ENCODE results near the gene WDHD1. TPM values are rescaled to one million over a fixed set of nuclear protein-coding genes. Genes with fewer than 3 reads are reported as not detected.
A peak's percentile ranks its signal among the peaks of the same experiment; 100 is the strongest.
"Not testable (repeated sequence)": the region's sequence is repeated elsewhere in the genome, so short reads cannot be mapped to it uniquely, and the experiment has no call there.

The WDHD1 gene
- 21.5 TPM for polyA plus RNA-seq (2012; ENCODE audit: missing spikeins)

GRCh38 chr14:55026793-55027561 lies at the start of gene WDHD1, which contains the start of gene SOCS4:
WDHD1 (minus strand) TSS chr14:55027099; CDS start chr14:55026787, 312 bp downstream.
SOCS4 (plus strand) TSS chr14:55027236; CDS start chr14:55043042, 15,806 bp downstream.
- no peak for TF ChIP-seq TAF1 (IDR thresholded peaks at IDR 0.05; ENCODE audit: borderline replicate concordance, low read depth, low read length)
- TF ChIP-seq POLR2AphosphoS5 (IDR thresholded peaks at IDR 0.05; ENCODE audit: low read depth, low read length), result peak; percentile 88
- TF ChIP-seq POLR2A (IDR thresholded peaks at IDR 0.05; ENCODE audit: low read depth, low read length), result peak; percentile 87
- peak; percentile 82 for DNase-seq (ENCODE audit: insufficient read length)
- FAIRE-seq, result peak; percentile 99

- DNase-seq (ENCODE audit: insufficient read length), result no peak
- FAIRE-seq, result peak; percentile 77
- no peak for TF ChIP-seq TAF1 (IDR thresholded peaks at IDR 0.05; ENCODE audit: borderline replicate concordance, low read depth, low read length)
These were observed 48.8 kb upstream of the WDHD1 start for GRCh38 chr14:55075628-55076175.

- no peak for TF ChIP-seq TAF1 (IDR thresholded peaks at IDR 0.05; ENCODE audit: borderline replicate concordance, low read depth, low read length)
- TF ChIP-seq POLR2AphosphoS5 (IDR thresholded peaks at IDR 0.05; ENCODE audit: low read depth, low read length), result no peak
- no peak; the same call in 1 of the 2 replicates for TF ChIP-seq POLR2A (IDR thresholded peaks at IDR 0.05; ENCODE audit: low read depth, low read length)
- FAIRE-seq, result peak; percentile 92
- no peak for DNase-seq (ENCODE audit: insufficient read length)
These were observed 47.8 kb upstream of the WDHD1 start for GRCh38 chr14:55074662-55075061.

- no peak for TF ChIP-seq TAF1 (IDR thresholded peaks at IDR 0.05; ENCODE audit: borderline replicate concordance, low read depth, low read length)
- no peak for FAIRE-seq
- no peak for DNase-seq (ENCODE audit: insufficient read length)
These were observed 47.0 kb upstream of the WDHD1 start for GRCh38 chr14:55073856-55074255.

GRCh38 chr14:55071870-55072640 lies 45.2 kb upstream of the WDHD1 start:
- TF ChIP-seq POLR2A (IDR thresholded peaks at IDR 0.05; ENCODE audit: low read depth, low read length) (peak; percentile 53), POLR2AphosphoS5 (IDR thresholded peaks at IDR 0.05; ENCODE audit: low read depth, low read length) (peak; percentile 51; the same call in 1 of the 2 replicates), TAF1 (IDR thresholded peaks at IDR 0.05; ENCODE audit: borderline replicate concordance, low read depth, low read length) (no peak)
- FAIRE-seq (peak; percentile 90), DNase-seq (ENCODE audit: insufficient read length) (no peak)

GRCh38 chr14:55070981-55071411 lies 44.1 kb upstream of the WDHD1 start:
- DNase-seq (ENCODE audit: insufficient read length) (no peak), FAIRE-seq (no peak)
- no peak for TF ChIP-seq POLR2AphosphoS5 (IDR thresholded peaks at IDR 0.05; ENCODE audit: low read depth, low read length)
- TF ChIP-seq POLR2A (IDR thresholded peaks at IDR 0.05; ENCODE audit: low read depth, low read length), result no peak
- TF ChIP-seq TAF1 (IDR thresholded peaks at IDR 0.05; ENCODE audit: borderline replicate concordance, low read depth, low read length), result no peak

- no peak for DNase-seq (ENCODE audit: insufficient read length)
- no peak for TF ChIP-seq POLR2A (IDR thresholded peaks at IDR 0.05; ENCODE audit: low read depth, low read length)
- TF ChIP-seq POLR2AphosphoS5 (IDR thresholded peaks at IDR 0.05; ENCODE audit: low read depth, low read length), result no peak
- TF ChIP-seq TAF1 (IDR thresholded peaks at IDR 0.05; ENCODE audit: borderline replicate concordance, low read depth, low read length), result no peak
- FAIRE-seq, result peak; percentile 65
These were observed 39.3 kb upstream of the WDHD1 start for GRCh38 chr14:55066223-55066622.

- DNase-seq (ENCODE audit: insufficient read length) (no peak), FAIRE-seq (peak; percentile 30)
These were observed 38.5 kb upstream of the WDHD1 start for GRCh38 chr14:55065411-55065810.

GRCh38 chr14:55064896-55065295 lies 38.0 kb upstream of the WDHD1 start:
- not testable (repeated sequence) for DNase-seq (ENCODE audit: insufficient read length); FAIRE-seq

More at GRCh38 chr14:55065411-55065810, 38.5 kb upstream of the WDHD1 start:
- TF ChIP-seq POLR2A (IDR thresholded peaks at IDR 0.05; ENCODE audit: low read depth, low read length), result peak; percentile 31; the same call in 1 of the 2 replicates
- TF ChIP-seq POLR2AphosphoS5 (IDR thresholded peaks at IDR 0.05; ENCODE audit: low read depth, low read length), result peak; percentile 54
- no peak for TF ChIP-seq TAF1 (IDR thresholded peaks at IDR 0.05; ENCODE audit: borderline replicate concordance, low read depth, low read length)

GRCh38 chr14:55062517-55063351 lies 35.8 kb upstream of the WDHD1 start:
- no peak for TF ChIP-seq POLR2AphosphoS5 (IDR thresholded peaks at IDR 0.05; ENCODE audit: low read depth, low read length)
- DNase-seq (ENCODE audit: insufficient read length) (no peak), FAIRE-seq (no peak)

GRCh38 chr14:55059333-55059732 lies 32.4 kb upstream of the WDHD1 start:
- DNase-seq (ENCODE audit: insufficient read length) (no peak), FAIRE-seq (no peak)
- TF ChIP-seq POLR2A (IDR thresholded peaks at IDR 0.05; ENCODE audit: low read depth, low read length), result peak; percentile 25; the same call in 1 of the 2 replicates
- TF ChIP-seq POLR2AphosphoS5 (IDR thresholded peaks at IDR 0.05; ENCODE audit: low read depth, low read length), result no peak
